ENCODE data around the gene DCTN2. TPM values are rescaled to one million over a fixed set of nuclear protein-coding genes. Genes with fewer than 3 reads are reported as not detected.

DCTN2 gene
- total RNA-seq, result 100 to 1,000 TPM; 131 to 139 TPM

DNA sequence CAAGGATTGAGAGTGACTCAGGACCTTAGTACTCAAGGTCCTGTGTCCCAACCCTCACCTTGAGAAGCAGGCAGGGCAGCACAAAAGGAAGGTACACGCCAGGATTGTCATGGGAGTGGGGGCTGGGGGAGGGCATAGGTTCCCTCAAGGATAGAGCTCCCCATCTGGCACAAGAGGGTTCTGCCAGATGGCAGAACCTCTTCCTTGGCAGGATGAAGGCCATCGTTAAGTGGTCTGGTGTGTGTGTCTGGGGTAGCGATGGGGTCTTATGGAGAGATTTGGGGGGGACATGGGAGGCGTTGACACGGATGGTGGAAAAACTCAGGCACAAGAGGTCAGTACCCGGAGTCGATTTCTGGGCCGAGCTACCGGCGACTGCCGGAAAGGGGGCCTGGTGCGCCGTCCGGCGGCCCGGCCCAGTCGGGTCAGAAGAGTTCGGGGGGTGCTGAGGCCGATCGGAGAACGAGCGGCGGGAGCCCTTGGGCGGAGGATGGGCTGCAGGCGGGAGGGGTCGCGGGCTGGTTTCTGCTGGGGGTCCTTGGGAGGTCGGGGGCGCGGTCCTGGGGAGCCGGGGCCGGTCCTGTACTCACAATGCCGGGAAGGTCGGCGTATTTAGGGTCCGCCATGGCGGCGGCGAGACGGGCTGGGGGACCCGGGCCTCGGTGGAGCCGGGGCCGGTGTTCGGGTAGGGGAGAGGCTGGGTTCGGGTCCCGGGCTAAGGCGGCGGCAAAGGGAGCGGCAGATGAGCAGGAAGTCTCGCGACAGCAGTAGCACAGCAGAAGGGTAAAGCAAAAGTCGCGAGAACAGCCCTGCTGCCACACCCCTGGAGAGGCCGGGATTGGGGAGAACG, at the start of gene DCTN2:
DCTN2 (minus strand) TSS at position 755 of the 850 bp plus-strand sequence; CDS start at position 626, 129 bp downstream.
- Histone ChIP-seq H3K4me3 (peak within 1 kb of the TSS; percentile 79), H3K27ac (peak within 1 kb of the TSS; percentile 71), H3K27me3 (peaks cover 5% of the 10 kb centered on the region), H3K4me1 (peaks cover 8% of the 10 kb centered on the region), H3K36me3 (no peaks in the 10 kb centered on the region), H3K9me3 (no peaks in the 10 kb centered on the region), H3K9ac (ENCODE audit: low read depth in 2 of 2, low read length in 2 of 2) (peak within 1 kb of the TSS; percentile 92 to 94)
- intact Hi-C loops (cut with DNase I), result no loop called here
- TF ChIP-seq, protein P1, sequence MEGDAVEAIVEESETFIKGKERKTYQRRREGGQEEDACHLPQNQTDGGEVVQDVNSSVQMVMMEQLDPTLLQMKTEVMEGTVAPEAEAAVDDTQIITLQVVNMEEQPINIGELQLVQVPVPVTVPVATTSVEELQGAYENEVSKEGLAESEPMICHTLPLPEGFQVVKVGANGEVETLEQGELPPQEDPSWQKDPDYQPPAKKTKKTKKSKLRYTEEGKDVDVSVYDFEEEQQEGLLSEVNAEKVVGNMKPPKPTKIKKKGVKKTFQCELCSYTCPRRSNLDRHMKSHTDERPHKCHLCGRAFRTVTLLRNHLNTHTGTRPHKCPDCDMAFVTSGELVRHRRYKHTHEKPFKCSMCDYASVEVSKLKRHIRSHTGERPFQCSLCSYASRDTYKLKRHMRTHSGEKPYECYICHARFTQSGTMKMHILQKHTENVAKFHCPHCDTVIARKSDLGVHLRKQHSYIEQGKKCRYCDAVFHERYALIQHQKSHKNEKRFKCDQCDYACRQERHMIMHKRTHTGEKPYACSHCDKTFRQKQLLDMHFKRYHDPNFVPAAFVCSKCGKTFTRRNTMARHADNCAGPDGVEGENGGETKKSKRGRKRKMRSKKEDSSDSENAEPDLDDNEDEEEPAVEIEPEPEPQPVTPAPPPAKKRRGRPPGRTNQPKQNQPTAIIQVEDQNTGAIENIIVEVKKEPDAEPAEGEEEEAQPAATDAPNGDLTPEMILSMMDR (IDR thresholded peaks at IDR 0.05), result no peak
- peak; percentile 98 for DNase-seq

- H3K36me3 ChIP-seq, result no peaks in the 10 kb centered on the region
- H3K4me3 ChIP-seq, result no peak overlapping the region
- TF ChIP-seq, protein P1 (IDR thresholded peaks at IDR 0.05), result no peak
- H3K9ac ChIP-seq (ENCODE audit: low read depth in 2 of 2, low read length in 2 of 2), result no peak overlapping the region
- no peak overlapping the region for H3K27ac ChIP-seq
- DNase-seq, result no peak
- no peaks in the 10 kb centered on the region for H3K27me3 ChIP-seq
- H3K9me3 ChIP-seq, result no peaks in the 10 kb centered on the region
- no peaks in the 10 kb centered on the region for H3K4me1 ChIP-seq
- intact Hi-C loops (cut with DNase I), result no loop called here
These were observed 46.2 kb upstream of the DCTN2 start for GRCh38 chr12:57593187-57593586.

DNA sequence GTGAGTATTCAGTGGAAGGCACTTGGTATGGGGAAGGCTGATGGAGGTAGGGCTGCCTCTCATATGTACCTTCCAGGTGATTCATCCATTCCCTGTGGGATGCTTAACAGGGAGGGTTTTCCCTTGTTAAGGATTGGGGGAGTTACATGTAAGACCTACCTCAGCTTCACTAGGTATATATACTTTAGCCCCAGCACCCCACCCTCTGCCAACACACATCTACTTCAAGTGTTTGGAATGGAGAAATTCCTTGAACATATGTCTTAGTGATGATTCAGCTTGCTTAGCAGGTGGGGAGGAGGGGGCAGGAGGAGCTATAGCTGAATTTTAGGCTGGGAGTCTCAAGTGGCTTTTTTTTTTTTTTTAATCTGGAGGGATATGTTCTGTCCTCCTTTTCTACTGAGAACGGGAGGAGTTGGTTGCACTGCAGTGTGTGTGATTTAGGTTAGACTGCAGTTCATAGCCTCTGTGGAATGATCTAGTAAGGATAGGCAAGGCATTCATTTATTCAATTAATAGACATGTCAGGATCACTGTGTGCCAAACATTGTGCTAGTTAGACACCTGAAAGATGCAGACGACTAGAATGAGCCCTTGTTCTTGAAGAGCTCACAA, 45.7 kb upstream of the DCTN2 start:
- Histone ChIP-seq H3K36me3 (no peaks in the 10 kb centered on the region), H3K27ac (no peak overlapping the region), H3K4me3 (no peak overlapping the region), H3K27me3 (no peaks in the 10 kb centered on the region), H3K9ac (ENCODE audit: low read depth in 2 of 2, low read length in 2 of 2) (no peak overlapping the region), H3K9me3 (no peaks in the 10 kb centered on the region), H3K4me1 (no peaks in the 10 kb centered on the region)
- intact Hi-C loops (cut with DNase I), result no loop called here
- TF ChIP-seq, protein P1 (IDR thresholded peaks at IDR 0.05), result no peak
- DNase-seq, result no peak

DNA sequence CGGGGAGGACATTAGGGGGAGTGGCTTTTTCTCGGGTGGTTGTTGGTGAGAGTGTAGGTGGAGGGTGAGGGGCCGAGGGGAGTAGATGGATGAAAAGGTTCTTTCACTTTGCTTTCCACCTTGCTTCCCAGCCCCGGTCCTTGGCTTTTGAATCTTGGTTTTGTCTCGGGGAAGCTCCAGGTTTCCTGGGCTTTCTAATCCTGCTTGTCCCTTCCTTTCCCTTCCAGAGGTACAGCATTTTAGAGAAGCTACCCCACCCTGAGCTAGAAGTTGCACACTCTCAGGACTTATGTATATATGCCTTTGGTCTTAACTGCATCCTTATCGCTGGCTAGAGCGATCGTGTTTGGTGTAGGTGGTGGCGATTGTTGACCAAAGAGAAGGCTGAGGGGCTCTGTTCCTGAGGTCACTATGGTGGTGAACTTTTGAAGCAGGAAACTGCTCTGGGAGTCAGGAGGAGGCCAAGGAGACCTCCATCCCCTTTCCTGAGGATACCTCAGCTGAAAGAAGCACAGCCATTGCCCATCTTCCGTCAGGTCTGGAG, 44.9 kb upstream of the DCTN2 start:
- Histone ChIP-seq H3K9ac (ENCODE audit: low read depth in 2 of 2, low read length in 2 of 2) (peak overlapping the region; percentile 84 to 87), H3K4me1 (no peaks in the 10 kb centered on the region), H3K36me3 (no peaks in the 10 kb centered on the region), H3K4me3 (peak overlapping the region; percentile 100), H3K9me3 (no peaks in the 10 kb centered on the region), H3K27ac (peak overlapping the region; percentile 40), H3K27me3 (no peaks in the 10 kb centered on the region)
- intact Hi-C loops (cut with DNase I), result no loop called here
- no peak for DNase-seq
- TF ChIP-seq, protein P1 (IDR thresholded peaks at IDR 0.05), result no peak

- Histone ChIP-seq H3K4me3 (peak within 1 kb of the TSS; percentile 100), H3K9me3 (no peaks in the 10 kb centered on the region), H3K27ac (peak within 1 kb of the TSS; percentile 40), H3K4me1 (no peaks in the 10 kb centered on the region), H3K27me3 (no peaks in the 10 kb centered on the region), H3K9ac (ENCODE audit: low read depth in 2 of 2, low read length in 2 of 2) (peak within 1 kb of the TSS; percentile 84 to 87), H3K36me3 (no peaks in the 10 kb centered on the region)
- DNase-seq, result peak; percentile 86
- intact Hi-C loops (cut with DNase I), result no loop called here
- TF ChIP-seq, protein P1 (IDR thresholded peaks at IDR 0.05), result no peak
These were observed 44.1 kb upstream of the DCTN2 start, which contains the start of gene PIP4K2C for GRCh38 chr12:57590864-57591781. Gene PIP4K2C, plus strand, starts transcription at chr12:57591192. Its CDS starts 98 bp downstream, at chr12:57591290.
